WERI-Rb-1 (cell line): ENCODE results near the gene CLCN4.

Experiments
- DNase-seq: peaks from one replicate; pipeline ENCODE4 v3.0.0-alpha.2; 2020
- H3K27ac ChIP-seq: fragments of 250-450 bp; sonication (Bioruptor Pico); 2 replicates; pipeline ENCODE4 v1.5.1; 2020; ENCODE audit warnings: mild to moderate bottlenecking, moderate library complexity
- H3K27me3 ChIP-seq: fragments of 250-450 bp; sonication (Bioruptor Pico); 2 replicates; pipeline ENCODE4 v1.5.1; 2021; ENCODE audit warnings: mild to moderate bottlenecking, low read depth, moderate library complexity; ENCODE audit not compliant: insufficient read depth, severe bottlenecking
- H3K36me3 ChIP-seq: fragments of 250-450 bp; sonication (Bioruptor Pico); 2 replicates; pipeline ENCODE4 v1.5.1; 2020; ENCODE audit warnings: mild to moderate bottlenecking, moderate library complexity
- H3K4me3 ChIP-seq: 2 replicates; pipeline ENCODE4 v1.5.1; 2011; ENCODE audit warnings: low read depth, mild to moderate bottlenecking, control low read depth, low read length
- H3K9me3 ChIP-seq: fragments of 250-450 bp; sonication (Bioruptor Pico); 2 replicates; pipeline ENCODE4 v1.5.1; 2021; ENCODE audit warnings: mild to moderate bottlenecking, moderate library complexity; ENCODE audit not compliant: severe bottlenecking
- TF ChIP-seq, protein P1 (sequence below): IDR thresholded peaks from 2 replicates; pipeline ENCODE4 v1.5.1; 2011; ENCODE audit warnings: low read depth, mild to moderate bottlenecking, control low read depth, inconsistent platforms, low read length

CLCN4 gene

DNA sequence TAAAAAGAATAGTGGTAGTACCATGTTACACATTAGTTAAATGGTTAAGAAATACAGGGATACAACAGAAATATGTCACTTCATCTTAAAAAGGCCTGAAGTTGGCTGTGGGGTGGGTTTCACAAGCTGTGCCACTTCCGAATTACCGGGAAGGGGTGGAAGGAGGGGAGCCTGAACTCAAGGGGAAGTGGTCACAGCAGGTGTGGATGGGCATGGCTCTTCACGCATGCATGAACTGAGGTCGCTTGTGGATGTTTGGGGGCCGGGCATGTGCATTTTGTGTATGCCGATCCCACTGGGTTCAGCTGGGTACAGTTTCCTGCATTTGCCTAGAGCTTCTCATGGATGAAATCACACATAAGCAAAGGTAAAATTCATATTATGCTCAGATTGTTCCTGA is 64.9 kb downstream of the CLCN4 start:
- DNase-seq = no peak
- H3K4me3 ChIP-seq = no peak overlapping the region
- TF ChIP-seq, protein P1, sequence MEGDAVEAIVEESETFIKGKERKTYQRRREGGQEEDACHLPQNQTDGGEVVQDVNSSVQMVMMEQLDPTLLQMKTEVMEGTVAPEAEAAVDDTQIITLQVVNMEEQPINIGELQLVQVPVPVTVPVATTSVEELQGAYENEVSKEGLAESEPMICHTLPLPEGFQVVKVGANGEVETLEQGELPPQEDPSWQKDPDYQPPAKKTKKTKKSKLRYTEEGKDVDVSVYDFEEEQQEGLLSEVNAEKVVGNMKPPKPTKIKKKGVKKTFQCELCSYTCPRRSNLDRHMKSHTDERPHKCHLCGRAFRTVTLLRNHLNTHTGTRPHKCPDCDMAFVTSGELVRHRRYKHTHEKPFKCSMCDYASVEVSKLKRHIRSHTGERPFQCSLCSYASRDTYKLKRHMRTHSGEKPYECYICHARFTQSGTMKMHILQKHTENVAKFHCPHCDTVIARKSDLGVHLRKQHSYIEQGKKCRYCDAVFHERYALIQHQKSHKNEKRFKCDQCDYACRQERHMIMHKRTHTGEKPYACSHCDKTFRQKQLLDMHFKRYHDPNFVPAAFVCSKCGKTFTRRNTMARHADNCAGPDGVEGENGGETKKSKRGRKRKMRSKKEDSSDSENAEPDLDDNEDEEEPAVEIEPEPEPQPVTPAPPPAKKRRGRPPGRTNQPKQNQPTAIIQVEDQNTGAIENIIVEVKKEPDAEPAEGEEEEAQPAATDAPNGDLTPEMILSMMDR = no peak
- peaks cover 5% of the 10 kb centered on the region for H3K27me3 ChIP-seq
- no peaks in the 10 kb centered on the region; the same call in 1 of the 2 replicates for H3K36me3 ChIP-seq
- H3K9me3 ChIP-seq = no peaks in the 10 kb centered on the region
- no peak overlapping the region for H3K27ac ChIP-seq

DNA sequence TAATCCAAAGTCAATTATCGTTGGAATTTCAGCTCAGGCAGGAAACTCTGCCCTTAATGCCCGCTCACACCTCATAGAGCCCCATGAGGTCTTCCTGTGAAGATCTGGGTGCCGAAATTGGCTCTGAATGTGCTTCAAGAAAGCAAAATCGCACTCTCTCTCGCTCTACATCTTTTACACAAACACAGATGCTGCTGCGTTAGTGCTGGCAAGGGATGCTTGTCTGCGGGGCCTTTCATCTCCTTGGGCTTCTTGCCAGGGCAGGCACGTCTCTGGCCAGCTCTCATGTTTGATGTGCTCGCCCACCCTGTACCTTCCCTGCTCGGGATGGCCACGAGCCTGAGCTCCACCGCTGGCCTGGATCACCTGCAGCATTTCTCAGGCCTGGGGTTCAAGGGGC is 66.5 kb downstream of the CLCN4 start:
- no peak overlapping the region for H3K27ac ChIP-seq
- H3K27me3 ChIP-seq = peaks cover 5% of the 10 kb centered on the region
- TF ChIP-seq, protein P1 = no peak
- no peak for DNase-seq
- no peak overlapping the region for H3K4me3 ChIP-seq
- no peaks in the 10 kb centered on the region for H3K9me3 ChIP-seq
- no peaks in the 10 kb centered on the region; the same call in 1 of the 2 replicates for H3K36me3 ChIP-seq

DNA sequence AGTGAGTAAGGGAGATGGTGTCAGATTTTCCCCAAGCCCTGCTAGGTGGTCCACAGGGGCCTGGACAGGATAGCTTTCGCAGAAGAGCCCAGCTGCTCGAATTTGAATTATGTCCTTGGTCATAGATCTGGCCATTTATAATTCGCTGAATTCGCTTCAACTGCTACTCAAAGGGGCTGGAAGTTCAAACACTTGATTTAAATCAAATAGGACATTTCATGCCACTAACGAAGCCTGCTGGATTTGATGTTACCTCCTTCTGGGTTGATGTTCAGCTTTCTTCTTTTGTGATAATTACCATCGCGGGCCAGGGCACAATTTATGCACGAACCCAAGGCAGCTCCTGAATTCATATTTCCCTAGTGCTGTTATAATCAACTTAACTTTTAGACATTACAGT is 67.0 kb downstream of the CLCN4 start:
- Histone ChIP-seq H3K4me3 (no peak overlapping the region), H3K9me3 (no peaks in the 10 kb centered on the region), H3K27ac (no peak overlapping the region), H3K36me3 (no peaks in the 10 kb centered on the region; the same call in 1 of the 2 replicates), H3K27me3 (peaks cover 5% of the 10 kb centered on the region)
- TF ChIP-seq, protein P1 = no peak
- no peak for DNase-seq

DNA sequence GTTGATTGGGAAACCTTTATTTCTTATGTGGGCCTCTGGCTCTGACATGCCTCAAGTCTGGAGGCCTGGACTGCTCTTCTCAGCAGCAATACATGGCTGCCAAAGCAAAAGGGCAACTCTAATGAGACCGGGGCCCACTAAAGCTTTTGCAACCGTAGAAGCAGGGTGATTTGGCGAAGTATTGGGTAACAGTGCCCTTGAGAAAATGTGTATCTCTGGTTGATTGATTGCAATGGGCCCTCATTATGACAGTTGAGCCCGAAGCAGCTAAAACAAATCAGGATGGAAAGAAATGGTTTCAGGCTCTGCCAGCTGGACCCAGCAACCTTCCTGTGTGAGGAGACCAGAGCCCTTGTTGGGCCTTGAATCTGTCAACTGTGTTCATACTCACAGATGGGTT is 73.4 kb downstream of the CLCN4 start:
- no peaks in the 10 kb centered on the region; the same call in 1 of the 2 replicates for H3K36me3 ChIP-seq
- no peaks in the 10 kb centered on the region for H3K27me3 ChIP-seq
- TF ChIP-seq, protein P1 = no peak
- no peaks in the 10 kb centered on the region for H3K9me3 ChIP-seq
- no peak overlapping the region for H3K27ac ChIP-seq
- DNase-seq = no peak
- no peak overlapping the region for H3K4me3 ChIP-seq

DNA sequence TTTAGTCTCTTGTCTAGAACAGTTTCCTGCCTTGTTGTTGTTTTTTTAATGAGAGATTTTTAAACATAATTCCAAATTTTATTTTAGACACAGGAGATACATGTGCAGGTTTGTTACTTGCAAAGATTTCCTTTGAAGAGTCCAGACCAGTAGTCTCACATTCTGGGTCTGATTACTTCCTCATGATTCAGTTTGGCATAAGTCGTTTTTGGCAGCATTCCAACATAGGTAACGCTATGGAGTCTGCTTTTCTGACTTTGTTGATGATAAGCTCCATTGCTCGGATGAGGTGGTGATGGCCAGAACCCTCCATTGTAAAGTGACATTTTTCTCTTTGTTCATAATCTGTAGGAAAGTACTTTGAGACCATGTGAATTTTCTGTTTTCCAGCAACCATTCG is 74.7 kb downstream of the CLCN4 start:
- Histone ChIP-seq H3K36me3 (no peaks in the 10 kb centered on the region; the same call in 1 of the 2 replicates), H3K27ac (no peak overlapping the region), H3K9me3 (no peaks in the 10 kb centered on the region), H3K4me3 (no peak overlapping the region), H3K27me3 (no peaks in the 10 kb centered on the region)
- no peak for DNase-seq
- TF ChIP-seq, protein P1 = no peak

DNA sequence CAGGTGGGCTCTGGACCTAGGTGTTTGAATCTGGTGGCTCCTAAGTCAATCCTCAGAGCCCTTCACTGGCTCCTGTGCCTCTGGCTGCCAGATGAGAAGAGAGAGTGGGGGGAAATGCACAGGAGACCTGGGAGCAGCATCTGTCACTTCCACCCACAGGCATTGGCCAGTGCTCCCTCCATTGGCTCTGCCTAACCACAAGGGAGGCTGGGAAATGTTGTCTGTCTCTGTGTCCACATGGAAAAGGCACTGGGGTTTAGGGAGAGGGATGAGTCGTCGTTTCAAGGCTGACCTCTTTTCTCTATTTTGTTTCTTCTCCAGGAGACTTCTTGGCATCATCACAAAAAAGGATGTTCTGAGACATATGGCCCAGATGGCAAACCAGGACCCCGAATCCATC is 76.4 kb downstream of the CLCN4 start:
- no peak overlapping the region for H3K27ac ChIP-seq
- H3K4me3 ChIP-seq = no peak overlapping the region
- no peak for DNase-seq
- H3K27me3 ChIP-seq = no peaks in the 10 kb centered on the region
- H3K9me3 ChIP-seq = no peaks in the 10 kb centered on the region
- TF ChIP-seq, protein P1 = no peak
- H3K36me3 ChIP-seq = no peaks in the 10 kb centered on the region; the same call in 1 of the 2 replicates
